RWPE2 (cell line): ENCODE data around the gene AIDA.

Experiments used
- ATAC-seq: fragments of 200-7000 bp; cut with Tn5 transposase; 3 replicates; pipeline ENCODE4 v1.9.1; 2021; ENCODE audit warnings: low read depth
- DNase-seq: peaks from one replicate; pipeline ENCODE4 v3.0.0-alpha.2; 2020; ENCODE audit warnings: low spot score
- H3K27ac ChIP-seq: fragments of 450-650 bp; 2 replicates; pipeline ENCODE4 v1.5.1; 2017; ENCODE audit warnings: mild to moderate bottlenecking; ENCODE audit not compliant: poor library complexity, severe bottlenecking
- H3K27me3 ChIP-seq: fragments of 250-450 bp; sonication (Bioruptor Pico); 2 replicates; pipeline ENCODE4 v1.5.1; 2021; ENCODE audit warnings: mild to moderate bottlenecking, moderate library complexity; ENCODE audit not compliant: insufficient read depth, poor library complexity, severe bottlenecking
- H3K36me3 ChIP-seq: fragments of 250-450 bp; sonication (Bioruptor Pico); 2 replicates; pipeline ENCODE4 v1.5.1; 2020; ENCODE audit warnings: low read depth, mild to moderate bottlenecking, moderate library complexity
- H3K4me1 ChIP-seq: fragments of 250-450 bp; sonication (Bioruptor Pico); 2 replicates; pipeline ENCODE4 v1.5.1; 2021; ENCODE audit warnings: mild to moderate bottlenecking, moderate library complexity; ENCODE audit not compliant: insufficient read depth, poor library complexity, severe bottlenecking
- H3K4me3 ChIP-seq: fragments of 250-450 bp; sonication (Bioruptor Pico); 2 replicates; pipeline ENCODE4 v1.5.1; 2021; ENCODE audit warnings: mild to moderate bottlenecking, moderate library complexity; ENCODE audit not compliant: severe bottlenecking
- H3K9me3 ChIP-seq: fragments of 250-450 bp; sonication (Bioruptor Pico); 2 replicates; pipeline ENCODE4 v1.5.1; 2021; ENCODE audit warnings: mild to moderate bottlenecking, moderate library complexity; ENCODE audit not compliant: severe bottlenecking
- TF ChIP-seq, protein P1 (sequence below): fragments of 450-650 bp; IDR thresholded peaks from one replicate; pipeline ENCODE4 v1.5.1; 2017; ENCODE audit warnings: mild to moderate bottlenecking, moderate library complexity; ENCODE audit not compliant: poor library complexity, severe bottlenecking

Gene AIDA

DNA sequence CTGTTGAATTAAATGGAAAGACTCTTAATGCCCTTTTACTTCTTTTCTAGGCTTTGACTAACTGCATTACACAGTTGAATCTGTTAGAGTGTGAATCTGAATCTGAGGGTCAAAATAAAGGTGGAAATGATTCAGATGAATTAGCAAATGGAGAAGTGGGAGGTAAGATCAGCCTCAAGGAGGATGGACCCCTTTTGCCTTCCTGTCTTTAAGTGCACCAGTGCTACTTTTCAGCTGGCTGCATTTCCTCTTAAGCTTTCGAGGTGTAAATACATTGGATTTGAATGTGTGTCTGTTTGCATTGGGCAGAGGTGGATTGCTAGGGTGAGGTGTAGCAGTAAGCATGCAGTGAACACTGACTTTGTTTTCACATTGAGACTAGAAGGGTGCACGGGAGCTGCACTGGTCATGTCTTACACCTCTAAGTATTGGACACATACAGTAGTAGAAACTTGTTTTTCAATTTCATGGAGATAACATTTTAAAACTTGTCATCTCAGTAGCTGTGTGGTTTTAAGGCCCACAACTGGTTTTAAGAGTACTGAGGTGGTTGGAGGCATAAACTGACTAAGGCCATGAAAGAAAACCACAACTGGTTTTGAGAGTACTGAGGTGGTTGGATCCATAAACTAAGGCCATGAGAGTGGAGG lies 59.0 kb downstream of the AIDA start:
- TF ChIP-seq, protein P1, sequence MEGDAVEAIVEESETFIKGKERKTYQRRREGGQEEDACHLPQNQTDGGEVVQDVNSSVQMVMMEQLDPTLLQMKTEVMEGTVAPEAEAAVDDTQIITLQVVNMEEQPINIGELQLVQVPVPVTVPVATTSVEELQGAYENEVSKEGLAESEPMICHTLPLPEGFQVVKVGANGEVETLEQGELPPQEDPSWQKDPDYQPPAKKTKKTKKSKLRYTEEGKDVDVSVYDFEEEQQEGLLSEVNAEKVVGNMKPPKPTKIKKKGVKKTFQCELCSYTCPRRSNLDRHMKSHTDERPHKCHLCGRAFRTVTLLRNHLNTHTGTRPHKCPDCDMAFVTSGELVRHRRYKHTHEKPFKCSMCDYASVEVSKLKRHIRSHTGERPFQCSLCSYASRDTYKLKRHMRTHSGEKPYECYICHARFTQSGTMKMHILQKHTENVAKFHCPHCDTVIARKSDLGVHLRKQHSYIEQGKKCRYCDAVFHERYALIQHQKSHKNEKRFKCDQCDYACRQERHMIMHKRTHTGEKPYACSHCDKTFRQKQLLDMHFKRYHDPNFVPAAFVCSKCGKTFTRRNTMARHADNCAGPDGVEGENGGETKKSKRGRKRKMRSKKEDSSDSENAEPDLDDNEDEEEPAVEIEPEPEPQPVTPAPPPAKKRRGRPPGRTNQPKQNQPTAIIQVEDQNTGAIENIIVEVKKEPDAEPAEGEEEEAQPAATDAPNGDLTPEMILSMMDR = no peak
- Histone ChIP-seq H3K9me3 (no peaks in the 10 kb centered on the region), H3K36me3 (peaks cover 49% of the 10 kb centered on the region), H3K4me3 (no peak overlapping the region), H3K27me3 (no peaks in the 10 kb centered on the region), H3K4me1 (no peaks in the 10 kb centered on the region), H3K27ac (no peak overlapping the region)
- DNase-seq = no peak
- ATAC-seq = no peak

- no peaks in the 10 kb centered on the region for H3K9me3 ChIP-seq
- TF ChIP-seq, protein P1 = no peak
- H3K4me1 ChIP-seq = no peaks in the 10 kb centered on the region
- no peak for DNase-seq
- no peak overlapping the region for H3K4me3 ChIP-seq
- H3K27ac ChIP-seq = no peak overlapping the region
- ATAC-seq = no peak
- H3K27me3 ChIP-seq = no peaks in the 10 kb centered on the region
- H3K36me3 ChIP-seq = peaks cover 47% of the 10 kb centered on the region
Observed at GRCh38 chr1:222652676-222653075, 59.6 kb downstream of the AIDA start.

- no peaks in the 10 kb centered on the region for H3K27me3 ChIP-seq
- H3K4me3 ChIP-seq = peak overlapping the region; percentile 68
- no peak for DNase-seq
- peaks cover 13% of the 10 kb centered on the region for H3K36me3 ChIP-seq
- H3K9me3 ChIP-seq = no peaks in the 10 kb centered on the region
- no peak for ATAC-seq
- no peak overlapping the region for H3K27ac ChIP-seq
- TF ChIP-seq, protein P1 = no peak
- no peaks in the 10 kb centered on the region for H3K4me1 ChIP-seq
Observed at GRCh38 chr1:222644636-222644980, 67.7 kb downstream of the AIDA start.

GRCh38 chr1:222643938-222644635 lies 68.2 kb downstream of the AIDA start:
- H3K4me3 ChIP-seq = peak overlapping the region; percentile 68
- no peaks in the 10 kb centered on the region for H3K27me3 ChIP-seq
- H3K4me1 ChIP-seq = no peaks in the 10 kb centered on the region
- ATAC-seq (peak; percentile 97), DNase-seq (peak; percentile 79)
- peak overlapping the region; percentile 50 for H3K27ac ChIP-seq
- H3K36me3 ChIP-seq = peaks cover 13% of the 10 kb centered on the region
- no peaks in the 10 kb centered on the region for H3K9me3 ChIP-seq
- TF ChIP-seq, protein P1 = no peak

GRCh38 chr1:222643606-222643937 lies 68.7 kb downstream of the AIDA start:
- Histone ChIP-seq H3K27me3 (no peaks in the 10 kb centered on the region), H3K27ac (peak overlapping the region; percentile 50), H3K4me1 (no peaks in the 10 kb centered on the region), H3K4me3 (peak overlapping the region; percentile 68), H3K36me3 (peaks cover 13% of the 10 kb centered on the region), H3K9me3 (no peaks in the 10 kb centered on the region)
- DNase-seq (no peak), ATAC-seq (no peak)
- TF ChIP-seq, protein P1 = no peak
